ENCODE results near the gene BCAT1. TPM values are rescaled to one million over a fixed set of nuclear protein-coding genes. Genes with fewer than 3 reads are reported as not detected.

Gene BCAT1
- total RNA-seq, 1 experiment from 2014 or later = 107 TPM

Other genes starting within 250 kb of the BCAT1 start
- gene DNAI7, start 246.1 kb upstream of the BCAT1 start, total RNA-seq (2014; rRNA removed; shearing (Covaris generic)) = 0.88 and 1.2 TPM in 2 replicates
- gene ETFRF1, start 246.1 kb upstream of the BCAT1 start, total RNA-seq (2014; rRNA removed; shearing (Covaris generic)) = 33.2 and 45.8 TPM in 2 replicates